K562 (cell line): Measurements from ENCODE around the gene OOSP1. TPM values are rescaled to one million over a fixed set of nuclear protein-coding genes. Genes with fewer than 3 reads are reported as not detected.
A peak's percentile ranks its signal among the peaks of the same experiment; 100 is the strongest.

Experiments used
- ATAC-seq: fragments of 200-7000 bp; cut with Tn5 transposase; 3 replicates; pipeline ENCODE4 v1.9.1; 2020; ENCODE audit warnings: moderate library complexity
- BruUV-seq: library from RNA; stranded (reverse); fragments of 400-500 nt; replicated peaks from 2 replicates; lab custom pipeline; 2021; lab: Mats Ljungman, UMichigan
- CTCF ChIA-PET: fragments of 300-600 bp; formaldehyde crosslinking; extraction: SDS; loops from one replicate; lab custom pipeline; 2021; ENCODE audit warnings: low intra/inter-chr PET ratio; lab: Yijun Ruan, JAX
- POLR2A ChIA-PET: fragments of 300-600, 350-650 bp; sonication (Branson Sonifier 250); formaldehyde crosslinking; extraction: SDS; loops from one replicate; lab custom pipeline; 2021; ENCODE audit warnings: antibody characterized with exemption, inconsistent platforms; lab: Yijun Ruan, JAX
- DNase-seq, 4 experiments: peaks; one replicate each; pipeline versions ENCODE4 v3.0.0 to v3.0.0-alpha.2; 2011 to 2018; ENCODE audit warnings: low spot score in 3 of 4, mixed read lengths in 3 of 4; ENCODE audit errors: extremely low read depth in 1 of 4
- FAIRE-seq: peaks from 2 replicates; lab custom pipeline; 2011; peaks lifted over from hg19 to GRCh38; lab: Jason Lieb, UNC
- H2AFZ ChIP-seq: 2 replicates; pipeline ENCODE4 v1.6.0; 2011; ENCODE audit warnings: low read depth, low read length, control low read depth, inconsistent platforms
- H3K27ac ChIP-seq: fragments of 200-600 bp; 3 replicates; pipeline ENCODE4 v1.8.0; 2011; ENCODE audit warnings: low read depth, mild to moderate bottlenecking, control low read depth, inconsistent platforms, low read length, moderate library complexity, mixed read lengths; ENCODE audit errors: extremely low read depth
- H3K27me3 ChIP-seq, 2 experiments: fragments of 300-600 bp in 1 of 2; 2 replicates in 1 of 2; 3 replicates in 1 of 2; pipeline versions ENCODE4 v1.6.0 to v1.8.0; 2011; ENCODE audit warnings: inconsistent platforms in 2 of 2, low read length in 2 of 2, mild to moderate bottlenecking in 1 of 2, mixed read lengths in 1 of 2, moderate library complexity in 1 of 2; ENCODE audit not compliant: control insufficient read depth in 2 of 2, insufficient read depth in 2 of 2
- H3K36me3 ChIP-seq: fragments of 300-600 bp; 3 replicates; pipeline ENCODE4 v1.8.0; 2011; ENCODE audit warnings: mild to moderate bottlenecking, low read length, inconsistent platforms; ENCODE audit not compliant: control insufficient read depth, insufficient read depth
- H3K4me1 ChIP-seq, 2 experiments: fragments of 200-600 bp in 1 of 2; replicated peaks in 1 of 2; 2 replicates in 1 of 2; 3 replicates in 1 of 2; pipeline versions ENCODE4 v1.5.1 to v1.8.0; 2011; ENCODE audit warnings: inconsistent platforms in 2 of 2, low read length in 2 of 2, mild to moderate bottlenecking in 1 of 2, mixed read lengths in 1 of 2, moderate library complexity in 1 of 2; ENCODE audit not compliant: control insufficient read depth in 2 of 2, insufficient read depth in 2 of 2
- H3K4me2 ChIP-seq: 2 replicates; pipeline ENCODE4 v1.6.1; 2011; ENCODE audit warnings: low read length, control low read depth, inconsistent platforms, mixed read lengths; ENCODE audit not compliant: insufficient read depth
- H3K4me3 ChIP-seq: fragments of 200-600 bp; sonication (generic), shearing (Covaris generic); 2 replicates; pipeline ENCODE4 v1.5.1; 2016; ENCODE audit warnings: control low read depth, inconsistent platforms
- H3K79me2 ChIP-seq: fragments of 200-600 bp; 3 replicates; pipeline ENCODE4 v1.8.0; 2011; ENCODE audit warnings: low read length, inconsistent platforms; ENCODE audit not compliant: control insufficient read depth, insufficient read depth
- H3K9ac ChIP-seq, 2 experiments: 2 replicates each; pipeline versions ENCODE4 v1.6.0 to v1.6.1; 2011; ENCODE audit warnings: low read depth in 2 of 2, low read length in 2 of 2, control low read depth in 1 of 2, inconsistent platforms in 1 of 2, mild to moderate bottlenecking in 1 of 2, mixed read lengths in 1 of 2; ENCODE audit not compliant: insufficient read depth in 1 of 2
- H3K9me1 ChIP-seq: one replicate; pipeline ENCODE4 v1.6.0; 2011; ENCODE audit warnings: inconsistent platforms, mild to moderate bottlenecking, low read length, moderate library complexity; ENCODE audit not compliant: control insufficient read depth, insufficient read depth
- H3K9me3 ChIP-seq: replicated peaks from 2 replicates; pipeline ENCODE4 v1.5.1; 2011; ENCODE audit warnings: low read depth, low read length, inconsistent platforms; ENCODE audit not compliant: control insufficient read depth, insufficient read depth
- H4K20me1 ChIP-seq: replicated peaks from 2 replicates; pipeline ENCODE4 v1.6.1; 2011; ENCODE audit warnings: low read length, inconsistent platforms, mixed read lengths; ENCODE audit not compliant: control insufficient read depth, insufficient read depth
- CCAR2 ChIP-seq: fragments of 200-400 bp; formaldehyde crosslinking; IDR thresholded peaks from 2 replicates; pipeline ENCODE4 v1.6.1; 2017; ENCODE audit warnings: mild to moderate bottlenecking, low read depth, low read length
- COPS2 ChIP-seq: fragments of 450-650 bp; conservative IDR thresholded peaks from 2 replicates; pipeline ENCODE4 v1.6.1; 2016; ENCODE audit warnings: mild to moderate bottlenecking, moderate library complexity
- HCFC1 ChIP-seq: IDR thresholded peaks from 2 replicates; pipeline ENCODE4 v1.6.1; 2012; ENCODE audit warnings: low read depth, low read length, improper control_type of control experiment
- HDAC2 ChIP-seq: fragments of 450-650 bp; IDR thresholded peaks from 2 replicates; pipeline ENCODE4 v1.6.1; 2016; ENCODE audit warnings: mild to moderate bottlenecking
- MEIS2 ChIP-seq: fragments of 450-650 bp; IDR thresholded peaks from 2 replicates; pipeline ENCODE4 v1.6.1; 2014; ENCODE audit warnings: mild to moderate bottlenecking; ENCODE audit not compliant: partially characterized antibody
- MYC ChIP-seq, 2 experiments: fragments of 250-450 bp in 1 of 2; sonication (Bioruptor Pico) in 1 of 2; IDR thresholded peaks; 2 replicates each; pipeline versions ENCODE4 v1.5.1 to v1.6.1; 2012 to 2021; ENCODE audit warnings: low read depth in 2 of 2, borderline replicate concordance in 1 of 2, improper control_type of control experiment in 1 of 2, low read length in 1 of 2, mild to moderate bottlenecking in 1 of 2, moderate library complexity in 1 of 2
- NRF1 ChIP-seq, 2 experiments: fragments of 450-650 bp; IDR thresholded peaks in 1 of 2; conservative IDR thresholded peaks in 1 of 2; 2 replicates each; pipeline ENCODE4 v1.6.1; 2014; ENCODE audit warnings: mild to moderate bottlenecking in 2 of 2
- SAP30 ChIP-seq: fragments of 200-600 bp; sonication (generic); IDR thresholded peaks from 2 replicates; pipeline ENCODE4 v1.6.1; 2012; ENCODE audit warnings: borderline replicate concordance, low read depth, mild to moderate bottlenecking, moderate library complexity, low read length, control low read depth, inconsistent platforms; ENCODE audit not compliant: insufficient read depth, poor library complexity, severe bottlenecking
- SIN3A ChIP-seq, 2 experiments: fragments of 150-350 bp in 1 of 2; IDR thresholded peaks; 2 replicates each; pipeline ENCODE4 v1.6.1; 2011 to 2016; ENCODE audit warnings: borderline replicate concordance in 2 of 2, low read depth in 2 of 2, low read length in 2 of 2, mild to moderate bottlenecking in 2 of 2, moderate library complexity in 2 of 2; ENCODE audit not compliant: control insufficient read depth in 1 of 2
- SPI1 ChIP-seq: IDR thresholded peaks from 2 replicates; pipeline ENCODE4 v1.6.1; 2011; ENCODE audit warnings: low read depth, low read length, control low read depth, borderline replicate concordance
- STAT5B ChIP-seq: fragments of 250-450 bp; sonication (Bioruptor Pico); IDR thresholded peaks from 2 replicates; pipeline ENCODE4 v1.8.0; 2021; ENCODE audit warnings: mild to moderate bottlenecking, inconsistent platforms
- TRIM24 ChIP-seq, 2 experiments: fragments of 450-650 bp; IDR thresholded peaks; 2 replicates each; pipeline ENCODE4 v1.6.1; 2016
- ZNF707 ChIP-seq: fragments of 250-450 bp; sonication (Bioruptor Pico); conservative IDR thresholded peaks from 2 replicates; pipeline ENCODE4 v1.8.0; 2022; ENCODE audit warnings: inconsistent platforms, mild to moderate bottlenecking, moderate library complexity
- WGBS: fragments of 100-300 bp; shearing (Covaris generic); methylation state at CpG from one replicate; pipeline ENCODE4 v1.1.6; 2016; ENCODE audit warnings: low coverage, mixed read lengths; ENCODE audit not compliant: insufficient coverage; ENCODE audit errors: missing lambda C conversion rate; 5-methylcytosine and 5-hydroxymethylcytosine counted together
- in situ Hi-C: fragments of 300-500 bp; cut with MboI; formaldehyde crosslinking; loops from 4 replicates; pipeline ENCODE4 v1.15.0; 2018; ENCODE audit warnings: inconsistent platforms, mixed read lengths
- intact Hi-C: fragments of 100-400 bp; cut with micrococcal nuclease; formaldehyde crosslinking; loops from 2 replicates; pipeline ENCODE4 v1.14.2; 2022
- polyA plus RNA-seq, 8 experiments: library from polyadenylated mRNA; depleted of rRNA in 4 of 8; stranded (reverse) in 5 of 8; unstranded in 3 of 8; fragments of >200 nt; fragmentation: Nextera tagmentation in 2 of 8; fragmentation: Illumina TruSeq in 1 of 8; extraction: Ambion mirVana in 2 of 8; extraction: Trizol in 1 of 8; gene quantifications; 2 replicates each; pipeline versions ENCODE4 v1.2.1 to v1.2.3, GENCODE V29; 2011 to 2014; ENCODE audit warnings: inconsistent platforms in 1 of 8, missing spikeins in 1 of 8
- total RNA-seq, 7 experiments: library from RNA; depleted of rRNA in 6 of 7; stranded (reverse); fragments of >200 nt in 6 of 7; fragmentation: Illumina TruSeq in 2 of 7; extraction: Trizol in 2 of 7; gene quantifications; 2 replicates each; pipeline versions ENCODE4 v1.2.1 to v1.2.3, GENCODE V29; 2011 to 2021; ENCODE audit warnings: low replicate concordance in 1 of 7
- TF ChIP-seq, protein P1 (sequence below): sonication (generic); formaldehyde crosslinking; IDR thresholded peaks from 2 replicates; pipeline ENCODE4 v1.8.0; 2022; ENCODE audit warnings: missing genetic modification reagents, mild to moderate bottlenecking, borderline replicate concordance

The OOSP1 gene
- total and polyA plus RNA-seq, 9 of the 15 experiments (the other 6 are each of a cell fraction or from before 2014, with no cell fraction given) = 0.14 to 3.0 (median 0.61) TPM

DNA sequence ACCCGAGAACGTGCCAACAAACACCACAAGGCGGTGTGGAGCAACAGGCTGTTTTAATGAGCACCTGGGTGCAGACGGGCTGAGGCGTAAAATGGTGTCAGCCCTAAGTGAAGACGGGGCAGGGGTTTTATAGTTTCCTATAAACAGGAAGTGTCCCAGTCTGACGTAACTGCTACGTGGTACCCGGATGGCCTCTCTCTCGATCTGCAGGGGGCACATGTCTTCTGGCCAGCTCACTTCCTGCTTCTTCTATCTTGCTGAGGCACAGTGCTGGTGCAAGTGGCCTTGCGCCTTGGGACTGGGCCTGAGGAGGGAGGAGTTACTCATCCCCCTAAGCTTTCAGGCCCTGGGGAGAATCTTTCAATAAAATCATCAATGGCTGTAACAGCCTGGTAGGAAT lies 38.7 kb upstream of the OOSP1 start:
- H3K27ac ChIP-seq = no peak overlapping the region
- peak in 1 of 4 experiments; percentile 13 for DNase-seq
- H3K79me2 ChIP-seq = no peaks in the 10 kb centered on the region
- H3K4me2 ChIP-seq = no peak overlapping the region
- TF ChIP-seq SPI1 = 0 out of 2 replicates have a peak, but pooled peaks have one; percentile 8
- 0 out of 4 replicates have a peak, but pooled peaks of 1 of the 2 experiments have one; percentile 13 for TF ChIP-seq TRIM24 (IDR thresholded peaks at IDR 0.05)
- TF ChIP-seq CCAR2 = no peak
- in situ Hi-C loops (no loop called here), intact Hi-C loops (no loop called here)
- ATAC-seq = peak; percentile 62
- 85% methylated on average over 11 of the region's 11 CpGs for WGBS
- no peaks in the 10 kb centered on the region for H3K9me3 ChIP-seq
- CTCF ChIA-PET = no interaction called here
- BruUV-seq = no TSS peak
- H3K4me3 ChIP-seq = no peak overlapping the region
- H2AFZ ChIP-seq = peak overlapping the region; percentile 53
- no peaks in the 10 kb centered on the region for H4K20me1 ChIP-seq
- peaks cover 0 to 4% of the 10 kb centered on the region in 2 experiments; a peak in 1 of 5 replicates for H3K4me1 ChIP-seq
- FAIRE-seq = no peak
- no peak overlapping the region for H3K9ac ChIP-seq
- POLR2A ChIA-PET = no interaction called here
- no peaks in the 10 kb centered on the region for H3K9me1 ChIP-seq
- no peaks in the 10 kb centered on the region for H3K36me3 ChIP-seq
- no peaks in the 10 kb centered on the region for H3K27me3 ChIP-seq

DNA sequence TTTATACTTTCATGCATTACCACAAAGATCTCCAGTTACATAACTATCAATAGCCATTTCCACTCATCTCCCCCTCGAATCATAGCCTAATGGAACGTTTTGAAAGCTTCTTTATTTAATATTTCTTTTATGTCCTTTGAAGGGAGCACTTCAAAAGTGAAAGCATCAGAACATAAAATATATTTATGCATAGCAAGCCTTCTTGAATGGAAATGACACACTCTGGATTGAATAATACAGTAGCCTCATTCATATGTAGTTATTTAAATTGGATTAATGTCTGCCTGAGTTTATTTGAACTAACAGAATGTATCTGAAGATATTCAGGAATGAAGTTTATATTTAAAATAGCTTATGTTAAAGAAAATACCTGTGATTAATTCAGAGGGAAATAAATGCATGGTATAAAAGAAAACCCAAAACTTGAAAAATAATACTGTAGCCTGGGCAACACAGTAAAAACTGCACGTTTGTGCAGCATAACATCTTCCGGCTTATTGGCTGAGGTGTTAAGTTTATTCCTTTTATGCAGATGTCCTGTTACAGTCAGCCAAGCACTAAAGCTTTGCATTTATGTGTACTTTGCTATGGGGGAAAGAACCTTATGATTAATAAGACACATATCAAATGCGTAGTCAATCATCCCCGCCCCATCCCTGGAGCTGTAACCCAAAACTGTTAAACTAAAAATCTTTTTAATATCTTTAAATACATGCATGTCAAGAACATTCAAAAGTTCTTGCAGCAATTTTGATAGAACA lies 37.7 kb upstream of the OOSP1 start:
- CTCF ChIA-PET = no interaction called here
- TF ChIP-seq STAT5B (CRISPR knock-in tag) = no peak
- TF ChIP-seq, protein P1, sequence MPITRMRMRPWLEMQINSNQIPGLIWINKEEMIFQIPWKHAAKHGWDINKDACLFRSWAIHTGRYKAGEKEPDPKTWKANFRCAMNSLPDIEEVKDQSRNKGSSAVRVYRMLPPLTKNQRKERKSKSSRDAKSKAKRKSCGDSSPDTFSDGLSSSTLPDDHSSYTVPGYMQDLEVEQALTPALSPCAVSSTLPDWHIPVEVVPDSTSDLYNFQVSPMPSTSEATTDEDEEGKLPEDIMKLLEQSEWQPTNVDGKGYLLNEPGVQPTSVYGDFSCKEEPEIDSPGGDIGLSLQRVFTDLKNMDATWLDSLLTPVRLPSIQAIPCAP (CRISPR knock-in tag) = no peak
- TF ChIP-seq MEIS2 = no peak
- no peak for TF ChIP-seq NRF1 (conservative IDR thresholded peaks at IDR 0.05 in 1 of 2, IDR thresholded peaks at IDR 0.05 in 1 of 2)
- TF ChIP-seq ZNF707 (CRISPR knock-in tag) = no peak
- no peak for TF ChIP-seq HCFC1
- no peak for TF ChIP-seq SAP30
- TF ChIP-seq MYC (IDR thresholded peaks at IDR 0.05; ENCODE audit: low read depth, low read length) = no peak
- TF ChIP-seq MYC (CRISPR knock-in tag; IDR thresholded peaks at IDR 0.05; ENCODE audit: borderline replicate concordance, low read depth) = no peak
- no peak for TF ChIP-seq SIN3A (IDR thresholded peaks at IDR 0.05; ENCODE audit: borderline replicate concordance in 2 of 2, control insufficient read depth in 1 of 2, low read depth in 2 of 2, low read length in 2 of 2)
- no peak for TF ChIP-seq COPS2
- no peak for TF ChIP-seq HDAC2

More for the DNA sequence above, 37.7 kb upstream of the OOSP1 start:
- Histone ChIP-seq H3K9me1 (no peaks in the 10 kb centered on the region), H3K4me3 (no peak overlapping the region), H3K9me3 (no peaks in the 10 kb centered on the region), H4K20me1 (no peaks in the 10 kb centered on the region), H3K36me3 (no peaks in the 10 kb centered on the region), H3K27me3 (no peaks in the 10 kb centered on the region), H3K79me2 (no peaks in the 10 kb centered on the region), H3K27ac (no peak overlapping the region), H3K4me2 (no peak overlapping the region), H3K4me1 (peaks cover 0 to 4% of the 10 kb centered on the region in 2 experiments; a peak in 1 of 5 replicates), H3K9ac (no peak overlapping the region), H2AFZ (no peak overlapping the region)
- 66% methylated on average over 6 of the region's 6 CpGs for WGBS
- DNase-seq (no peak), ATAC-seq (no peak), FAIRE-seq (no peak)
- POLR2A ChIA-PET = interaction anchor here (0.5 to 0.9 kb wide), 2 partner anchors 48 to 52 kb away, joined by 3 read pairs; no protein-coding TSS in a partner anchor
- no TSS peak for BruUV-seq
- intact Hi-C loops = no loop called here
- in situ Hi-C loops = no loop called here
